Stimulated activated CD8-positive, alpha-beta memory T cell treated with anti-CD3 and anti-CD28 coated beads, Interleukin-15, amount 100 ng/mL, for 24 hours (primary cell): ENCODE measurements around the gene AKR1E2.

ENCODE experiments used
- DNase-seq: peaks from one replicate; pipeline ENCODE4 v3.0.0-alpha.2; 2020; ENCODE audit warnings: low read depth

The AKR1E2 gene

GRCh38 chr10:4845766-4846165, 19.8 kb downstream of the AKR1E2 start:
- DNase-seq = no peak

GRCh38 chr10:4846775-4847174, 20.8 kb downstream of the AKR1E2 start:
- DNase-seq = no peak

- no peak for DNase-seq
Observed at GRCh38 chr10:4847561-4848355, 21.8 kb downstream of the AKR1E2 start.

- no peak for DNase-seq
Observed at GRCh38 chr10:4848356-4849041, 22.5 kb downstream of the AKR1E2 start.

GRCh38 chr10:4849042-4849402, 23.0 kb downstream of the AKR1E2 start:
- no peak for DNase-seq

- DNase-seq = peak; percentile 82
Observed at GRCh38 chr10:4849555-4850242, 23.7 kb downstream of the AKR1E2 start.

- no peak for DNase-seq
Observed at GRCh38 chr10:4850397-4850796, 24.4 kb downstream of the AKR1E2 start.

- DNase-seq = no peak
Observed at GRCh38 chr10:4851176-4851575, 25.2 kb downstream of the AKR1E2 start.

GRCh38 chr10:4851846-4852245, 25.8 kb downstream of the AKR1E2 start:
- no peak for DNase-seq

- DNase-seq = no peak
Observed at GRCh38 chr10:4865945-4866661, 40.1 kb downstream of the AKR1E2 start.

GRCh38 chr10:4867109-4867519, 41.1 kb downstream of the AKR1E2 start:
- DNase-seq = no peak

GRCh38 chr10:4867520-4868356, 41.7 kb downstream of the AKR1E2 start:
- DNase-seq = no peak

GRCh38 chr10:4868357-4868657, 42.3 kb downstream of the AKR1E2 start:
- no peak for DNase-seq

GRCh38 chr10:4882704-4883078, 56.7 kb downstream of the AKR1E2 start:
- DNase-seq = no peak

GRCh38 chr10:4883079-4883739, 57.2 kb downstream of the AKR1E2 start:
- no peak for DNase-seq

- DNase-seq = no peak
Observed at GRCh38 chr10:4885162-4885561, 59.2 kb downstream of the AKR1E2 start.

- DNase-seq = no peak
Observed at GRCh38 chr10:4887501-4887900, 61.5 kb downstream of the AKR1E2 start.

- DNase-seq = no peak
Observed at GRCh38 chr10:4888236-4888635, 62.2 kb downstream of the AKR1E2 start.

- DNase-seq = no peak
Observed at GRCh38 chr10:4889959-4890358, 64.0 kb downstream of the AKR1E2 start.

GRCh38 chr10:4892681-4893080, 66.7 kb downstream of the AKR1E2 start:
- DNase-seq = no peak

- DNase-seq = no peak
Observed at GRCh38 chr10:4894335-4894734, 68.3 kb downstream of the AKR1E2 start.
